HEK293 (cell line): ENCODE results near the gene TLE3.
A peak's percentile ranks its signal among the peaks of the same experiment; 100 is the strongest.

Source experiments
- BCL11A ChIP-seq: fragments of 450-650 bp; formaldehyde crosslinking; IDR thresholded peaks from 2 replicates; pipeline ENCODE4 v1.5.1; 2016; ENCODE audit warnings: low read depth, missing biosample characterization, missing genetic modification characterization
- GLI4 ChIP-seq: fragments of 450-650 bp; formaldehyde crosslinking; IDR thresholded peaks from 2 replicates; pipeline ENCODE4 v1.5.1; 2016; ENCODE audit warnings: missing biosample characterization, missing genetic modification characterization
- INSM2 ChIP-seq: fragments of 450-650 bp; formaldehyde crosslinking; IDR thresholded peaks from 2 replicates; pipeline ENCODE4 v1.5.1; 2016; ENCODE audit warnings: missing biosample characterization, missing genetic modification characterization
- KLF10 ChIP-seq: fragments of 450-650 bp; IDR thresholded peaks from 2 replicates; pipeline ENCODE4 v1.5.1; 2018; ENCODE audit warnings: missing biosample characterization, mild to moderate bottlenecking, missing genetic modification characterization
- KLF17 ChIP-seq: fragments of 450-650 bp; formaldehyde crosslinking; IDR thresholded peaks from 2 replicates; pipeline ENCODE4 v1.5.1; 2016; ENCODE audit warnings: missing biosample characterization, missing genetic modification characterization
- PRDM1 ChIP-seq: fragments of 450-650 bp; formaldehyde crosslinking; IDR thresholded peaks from 2 replicates; pipeline ENCODE4; 2016; ENCODE audit warnings: missing biosample characterization, missing genetic modification characterization
- PRDM4 ChIP-seq: fragments of 450-650 bp; formaldehyde crosslinking; IDR thresholded peaks from 2 replicates; pipeline ENCODE4 v1.5.1; 2017; ENCODE audit warnings: missing biosample characterization, missing genetic modification characterization
- TCF7L2 ChIP-seq: IDR thresholded peaks from 2 replicates; pipeline ENCODE4 v1.6.1; 2011; ENCODE audit warnings: low read depth, mild to moderate bottlenecking, inconsistent platforms, low read length, moderate library complexity, borderline replicate concordance
- ZBTB1 ChIP-seq: fragments of 450-650 bp; formaldehyde crosslinking; IDR thresholded peaks from 2 replicates; pipeline ENCODE4 v1.5.1; 2016; ENCODE audit warnings: missing biosample characterization, missing genetic modification characterization
- ZBTB6 ChIP-seq: fragments of 450-650 bp; formaldehyde crosslinking; IDR thresholded peaks from 2 replicates; pipeline ENCODE4 v1.5.1; 2017; ENCODE audit warnings: missing biosample characterization, missing genetic modification characterization
- ZFHX2 ChIP-seq: fragments of 450-650 bp; formaldehyde crosslinking; conservative IDR thresholded peaks from 2 replicates; pipeline ENCODE4 v1.5.1; 2016; ENCODE audit warnings: missing biosample characterization, missing genetic modification characterization
- ZFP3 ChIP-seq: fragments of 450-650 bp; formaldehyde crosslinking; IDR thresholded peaks from 2 replicates; pipeline ENCODE4 v1.5.1; 2016; ENCODE audit warnings: low read depth, missing biosample characterization, missing genetic modification characterization
- ZIC2 ChIP-seq: fragments of 450-650 bp; formaldehyde crosslinking; IDR thresholded peaks from 2 replicates; pipeline ENCODE4 v1.5.1; 2016; ENCODE audit warnings: missing biosample characterization, missing genetic modification characterization
- ZNF138 ChIP-seq: fragments of 450-650 bp; formaldehyde crosslinking; IDR thresholded peaks from 2 replicates; pipeline ENCODE4 v1.5.1; 2016; ENCODE audit warnings: missing biosample characterization, missing genetic modification characterization, borderline replicate concordance
- ZNF155 ChIP-seq: fragments of 450-650 bp; formaldehyde crosslinking; IDR thresholded peaks from 2 replicates; pipeline ENCODE4 v1.5.1; 2016; ENCODE audit warnings: missing biosample characterization, missing genetic modification characterization
- ZNF184 ChIP-seq: fragments of 450-650 bp; IDR thresholded peaks from 2 replicates; pipeline ENCODE4 v1.5.1; 2018; ENCODE audit warnings: missing biosample characterization, mild to moderate bottlenecking, missing genetic modification characterization
- ZNF221 ChIP-seq: fragments of 450-650 bp; formaldehyde crosslinking; IDR thresholded peaks from 2 replicates; pipeline ENCODE4 v1.5.1; 2017; ENCODE audit warnings: missing biosample characterization, missing genetic modification characterization, borderline replicate concordance
- ZNF23 ChIP-seq: fragments of 450-650 bp; formaldehyde crosslinking; IDR thresholded peaks from 2 replicates; pipeline ENCODE4 v1.5.1; 2016; ENCODE audit warnings: missing biosample characterization, missing genetic modification characterization, borderline replicate concordance
- ZNF335 ChIP-seq: fragments of 450-650 bp; formaldehyde crosslinking; conservative IDR thresholded peaks from 2 replicates; pipeline ENCODE4 v1.5.1; 2016; ENCODE audit warnings: missing biosample characterization, missing genetic modification characterization
- ZNF600 ChIP-seq: fragments of 450-650 bp; formaldehyde crosslinking; IDR thresholded peaks from 2 replicates; pipeline ENCODE4 v1.5.1; 2016; ENCODE audit warnings: missing biosample characterization, missing genetic modification characterization
- ZNF610 ChIP-seq: fragments of 450-650 bp; formaldehyde crosslinking; IDR thresholded peaks from 2 replicates; pipeline ENCODE4 v1.5.1; 2016; ENCODE audit warnings: missing biosample characterization, missing genetic modification characterization, borderline replicate concordance
- ZNF623 ChIP-seq: fragments of 450-650 bp; formaldehyde crosslinking; IDR thresholded peaks from 2 replicates; pipeline ENCODE4 v1.5.1; 2016; ENCODE audit warnings: missing biosample characterization, missing genetic modification characterization
- ZSCAN4 ChIP-seq: fragments of 450-650 bp; formaldehyde crosslinking; IDR thresholded peaks from 2 replicates; pipeline ENCODE4 v1.5.1; 2017; ENCODE audit warnings: missing biosample characterization, missing genetic modification characterization
- TF ChIP-seq, protein P1 (sequence below): fragments of 450-650 bp; formaldehyde crosslinking; IDR thresholded peaks from 2 replicates; pipeline ENCODE4 v1.5.1; 2016; ENCODE audit warnings: missing biosample characterization, missing genetic modification characterization, low read depth
- TF ChIP-seq, protein P2 (sequence below): fragments of 450-650 bp; formaldehyde crosslinking; IDR thresholded peaks from 2 replicates; pipeline ENCODE4 v1.5.1; 2016; ENCODE audit warnings: missing biosample characterization, missing genetic modification characterization

TLE3 gene

GRCh38 chr15:70099167-70099966 lies 1.6 kb upstream of the TLE3 start (continued):
- no peak for TF ChIP-seq ZBTB1 (tag by site-specific recombination)
- TF ChIP-seq INSM2 (tag by site-specific recombination), result peak; percentile 23; the same call in 1 of the 2 replicates
- peak; percentile 68; the same call in 1 of the 2 replicates for TF ChIP-seq ZNF610 (tag by site-specific recombination)
- no peak for TF ChIP-seq PRDM1 (tag by site-specific recombination)
- peak; percentile 73; the same call in 1 of the 2 replicates for TF ChIP-seq TCF7L2
- 0 out of 2 replicates have a peak, but pooled peaks have one; percentile 13 for TF ChIP-seq BCL11A
- TF ChIP-seq ZFHX2 (tag by site-specific recombination), result no peak; the same call in 1 of the 2 replicates
- no peak for TF ChIP-seq GLI4 (tag by site-specific recombination)
- TF ChIP-seq ZSCAN4 (tag by site-specific recombination), result no peak
- no peak for TF ChIP-seq ZFP3 (tag by site-specific recombination)
- no peak for TF ChIP-seq ZNF335 (tag by site-specific recombination)
- TF ChIP-seq KLF17 (tag by site-specific recombination), result no peak; the same call in 1 of the 2 replicates
- TF ChIP-seq, protein P1, sequence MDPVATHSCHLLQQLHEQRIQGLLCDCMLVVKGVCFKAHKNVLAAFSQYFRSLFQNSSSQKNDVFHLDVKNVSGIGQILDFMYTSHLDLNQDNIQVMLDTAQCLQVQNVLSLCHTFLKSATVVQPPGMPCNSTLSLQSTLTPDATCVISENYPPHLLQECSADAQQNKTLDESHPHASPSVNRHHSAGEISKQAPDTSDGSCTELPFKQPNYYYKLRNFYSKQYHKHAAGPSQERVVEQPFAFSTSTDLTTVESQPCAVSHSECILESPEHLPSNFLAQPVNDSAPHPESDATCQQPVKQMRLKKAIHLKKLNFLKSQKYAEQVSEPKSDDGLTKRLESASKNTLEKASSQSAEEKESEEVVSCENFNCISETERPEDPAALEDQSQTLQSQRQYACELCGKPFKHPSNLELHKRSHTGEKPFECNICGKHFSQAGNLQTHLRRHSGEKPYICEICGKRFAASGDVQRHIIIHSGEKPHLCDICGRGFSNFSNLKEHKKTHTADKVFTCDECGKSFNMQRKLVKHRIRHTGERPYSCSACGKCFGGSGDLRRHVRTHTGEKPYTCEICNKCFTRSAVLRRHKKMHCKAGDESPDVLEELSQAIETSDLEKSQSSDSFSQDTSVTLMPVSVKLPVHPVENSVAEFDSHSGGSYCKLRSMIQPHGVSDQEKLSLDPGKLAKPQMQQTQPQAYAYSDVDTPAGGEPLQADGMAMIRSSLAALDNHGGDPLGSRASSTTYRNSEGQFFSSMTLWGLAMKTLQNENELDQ, result no peak
- TF ChIP-seq, protein P2, sequence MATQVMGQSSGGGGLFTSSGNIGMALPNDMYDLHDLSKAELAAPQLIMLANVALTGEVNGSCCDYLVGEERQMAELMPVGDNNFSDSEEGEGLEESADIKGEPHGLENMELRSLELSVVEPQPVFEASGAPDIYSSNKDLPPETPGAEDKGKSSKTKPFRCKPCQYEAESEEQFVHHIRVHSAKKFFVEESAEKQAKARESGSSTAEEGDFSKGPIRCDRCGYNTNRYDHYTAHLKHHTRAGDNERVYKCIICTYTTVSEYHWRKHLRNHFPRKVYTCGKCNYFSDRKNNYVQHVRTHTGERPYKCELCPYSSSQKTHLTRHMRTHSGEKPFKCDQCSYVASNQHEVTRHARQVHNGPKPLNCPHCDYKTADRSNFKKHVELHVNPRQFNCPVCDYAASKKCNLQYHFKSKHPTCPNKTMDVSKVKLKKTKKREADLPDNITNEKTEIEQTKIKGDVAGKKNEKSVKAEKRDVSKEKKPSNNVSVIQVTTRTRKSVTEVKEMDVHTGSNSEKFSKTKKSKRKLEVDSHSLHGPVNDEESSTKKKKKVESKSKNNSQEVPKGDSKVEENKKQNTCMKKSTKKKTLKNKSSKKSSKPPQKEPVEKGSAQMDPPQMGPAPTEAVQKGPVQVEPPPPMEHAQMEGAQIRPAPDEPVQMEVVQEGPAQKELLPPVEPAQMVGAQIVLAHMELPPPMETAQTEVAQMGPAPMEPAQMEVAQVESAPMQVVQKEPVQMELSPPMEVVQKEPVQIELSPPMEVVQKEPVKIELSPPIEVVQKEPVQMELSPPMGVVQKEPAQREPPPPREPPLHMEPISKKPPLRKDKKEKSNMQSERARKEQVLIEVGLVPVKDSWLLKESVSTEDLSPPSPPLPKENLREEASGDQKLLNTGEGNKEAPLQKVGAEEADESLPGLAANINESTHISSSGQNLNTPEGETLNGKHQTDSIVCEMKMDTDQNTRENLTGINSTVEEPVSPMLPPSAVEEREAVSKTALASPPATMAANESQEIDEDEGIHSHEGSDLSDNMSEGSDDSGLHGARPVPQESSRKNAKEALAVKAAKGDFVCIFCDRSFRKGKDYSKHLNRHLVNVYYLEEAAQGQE (tag by site-specific recombination), result peak; percentile 21; the same call in 1 of the 2 replicates
- peak; percentile 92 for TF ChIP-seq KLF10 (tag by site-specific recombination)
- peak; percentile 54; the same call in 1 of the 2 replicates for TF ChIP-seq ZIC2 (tag by site-specific recombination)
- TF ChIP-seq ZNF155 (tag by site-specific recombination), result no peak
- no peak for TF ChIP-seq ZNF23 (tag by site-specific recombination)
- no peak for TF ChIP-seq ZBTB6
- no peak for TF ChIP-seq ZNF600 (tag by site-specific recombination)
- TF ChIP-seq ZNF184 (tag by site-specific recombination), result 0 out of 2 replicates have a peak, but pooled peaks have one; percentile 42
- TF ChIP-seq ZNF138 (tag by site-specific recombination), result no peak
- 0 out of 2 replicates have a peak, but pooled peaks have one; percentile 17 for TF ChIP-seq ZNF221 (tag by site-specific recombination)
- TF ChIP-seq ZNF623 (tag by site-specific recombination), result no peak
- TF ChIP-seq PRDM4 (tag by site-specific recombination), result no peak; the same call in 1 of the 2 replicates
